NCI-H1436 treated with DMSO at 0.1 percent for 48 hours (cell line): ENCODE measurements around the gene NRAS.

Experiments
- DNase-seq: peaks from one replicate; lab custom pipeline; 2025; lab: John Stamatoyannopoulos, UW

NRAS gene

GRCh38 chr1:114676115-114676514, 40.5 kb downstream of the NRAS start:
- no peak for DNase-seq

- DNase-seq, result no peak
These were observed 44.7 kb downstream of the NRAS start for GRCh38 chr1:114671939-114672275.

DNA sequence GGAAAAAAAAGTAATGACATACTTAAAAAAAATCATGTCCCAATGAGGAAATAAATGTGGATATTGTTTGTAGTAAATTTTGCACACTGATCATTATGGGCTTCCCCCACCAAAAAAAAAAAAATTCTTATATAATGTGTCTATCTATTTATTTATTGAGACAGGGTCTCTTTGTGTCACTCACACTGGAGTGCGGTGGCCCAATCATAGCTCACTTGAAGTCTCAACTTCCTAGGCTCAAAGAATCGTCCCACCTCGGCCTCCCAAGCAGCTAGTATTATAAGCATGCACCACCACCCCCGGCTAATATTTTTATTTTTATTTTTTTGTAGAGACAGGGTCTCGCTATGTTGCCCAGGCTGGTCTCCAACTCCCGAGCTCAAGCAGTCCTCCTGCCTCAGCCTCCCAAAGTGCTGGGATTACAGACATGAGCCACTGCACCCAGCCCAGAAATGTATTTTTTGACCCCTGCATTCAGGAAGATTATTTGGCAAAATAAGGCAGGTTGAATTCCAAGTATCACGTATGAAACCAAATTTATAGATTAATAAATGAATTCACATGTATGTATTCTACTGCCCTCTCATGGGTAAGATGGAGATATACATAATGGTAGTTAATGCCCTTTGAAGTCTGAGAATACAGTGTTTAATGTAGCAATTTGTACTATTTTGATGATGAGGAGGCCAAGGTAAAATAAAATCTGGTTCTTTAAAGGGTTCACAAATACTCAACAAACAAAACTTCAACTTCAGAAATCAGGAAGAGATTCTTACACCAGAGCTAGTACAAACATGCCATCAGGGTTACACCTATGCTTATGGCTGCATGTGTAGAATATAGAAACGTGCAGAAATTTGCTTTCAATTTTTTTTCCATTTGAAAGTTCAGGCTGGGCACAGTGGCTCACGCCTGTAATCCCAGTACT, 45.3 kb downstream of the NRAS start:
- DNase-seq, result no peak

- no peak for DNase-seq
These were observed 46.2 kb downstream of the NRAS start for GRCh38 chr1:114670083-114671010.

GRCh38 chr1:114669562-114670082, 46.9 kb downstream of the NRAS start, which contains the start of gene DENND2C:
DENND2C (minus strand) TSS chr1:114670049; CDS start chr1:114625984, 44,065 bp downstream.
- DNase-seq, result no peak

DNA sequence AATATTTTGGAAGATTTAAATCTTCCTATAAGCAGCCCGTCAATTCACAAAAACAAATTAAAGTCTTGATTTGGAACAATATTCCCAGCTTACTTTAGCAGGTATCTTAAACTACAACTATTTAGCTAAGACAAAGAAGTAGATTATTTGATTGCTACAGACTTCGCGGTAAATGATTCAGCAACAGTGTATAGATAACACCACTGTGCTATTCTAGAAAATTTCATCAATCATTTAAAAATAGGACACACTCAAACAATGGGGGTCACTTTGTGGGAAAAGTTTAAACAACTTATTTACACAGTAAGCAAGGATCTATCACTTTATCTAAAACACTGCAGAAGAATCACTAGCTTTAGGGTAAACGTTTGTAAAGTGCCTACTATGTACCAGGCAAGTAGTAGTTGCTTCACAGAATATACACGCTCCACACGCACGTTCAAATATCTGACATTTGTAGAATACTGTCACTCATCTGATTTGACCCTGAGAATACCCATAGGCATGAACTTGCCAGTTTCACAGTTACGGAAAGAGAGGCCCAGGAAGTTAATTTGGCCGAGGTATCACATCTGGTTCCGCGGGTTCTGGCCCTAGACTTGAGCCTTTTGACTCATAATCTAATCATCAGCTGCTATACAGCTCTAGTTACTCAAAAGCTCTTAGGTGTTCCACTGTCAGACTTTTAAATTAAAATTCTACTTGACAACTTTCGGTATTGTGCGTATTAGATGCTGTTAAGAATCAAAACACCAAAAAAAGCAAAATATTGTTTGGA, 47.6 kb downstream of the NRAS start:
- DNase-seq, result no peak

DNA sequence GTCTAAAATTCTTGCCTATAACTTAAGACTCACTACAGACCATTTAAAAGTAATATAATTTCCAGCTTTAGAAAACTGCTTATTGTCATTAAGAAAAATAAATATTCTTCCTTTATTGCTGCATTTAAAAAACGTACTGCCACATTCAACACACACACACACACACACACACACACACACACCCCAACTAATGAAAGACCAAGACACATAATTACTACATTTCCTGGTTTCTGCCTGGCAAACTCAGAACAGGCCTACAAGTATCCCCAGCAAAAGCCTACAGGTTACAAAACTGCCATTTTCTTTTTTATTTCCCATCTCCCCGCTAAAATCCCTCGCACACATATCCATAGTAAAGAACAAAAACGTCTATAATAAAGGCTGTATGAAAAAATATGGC, 48.2 kb downstream of the NRAS start:
- no peak for DNase-seq

- DNase-seq, result no peak
These were observed 49.6 kb downstream of the NRAS start for GRCh38 chr1:114666954-114667353.

- DNase-seq, result no peak
These were observed 56.3 kb downstream of the NRAS start for GRCh38 chr1:114660238-114660637.
